Measurements from ENCODE around the gene NELL1.

NELL1 gene

GRCh38 chr11:21461701-21462100, 792.3 kb downstream of the NELL1 start:
- no peak overlapping the region for H3K4me3 Mint-ChIP-seq
- H3K27ac Mint-ChIP-seq = no peak overlapping the region
- no peaks in the 10 kb centered on the region for H3K9me3 Mint-ChIP-seq
- H3K4me1 Mint-ChIP-seq = no peaks in the 10 kb centered on the region
- DNase-seq = no peak
- no peaks in the 10 kb centered on the region for H3K27me3 Mint-ChIP-seq
- no peak for ATAC-seq

DNA sequence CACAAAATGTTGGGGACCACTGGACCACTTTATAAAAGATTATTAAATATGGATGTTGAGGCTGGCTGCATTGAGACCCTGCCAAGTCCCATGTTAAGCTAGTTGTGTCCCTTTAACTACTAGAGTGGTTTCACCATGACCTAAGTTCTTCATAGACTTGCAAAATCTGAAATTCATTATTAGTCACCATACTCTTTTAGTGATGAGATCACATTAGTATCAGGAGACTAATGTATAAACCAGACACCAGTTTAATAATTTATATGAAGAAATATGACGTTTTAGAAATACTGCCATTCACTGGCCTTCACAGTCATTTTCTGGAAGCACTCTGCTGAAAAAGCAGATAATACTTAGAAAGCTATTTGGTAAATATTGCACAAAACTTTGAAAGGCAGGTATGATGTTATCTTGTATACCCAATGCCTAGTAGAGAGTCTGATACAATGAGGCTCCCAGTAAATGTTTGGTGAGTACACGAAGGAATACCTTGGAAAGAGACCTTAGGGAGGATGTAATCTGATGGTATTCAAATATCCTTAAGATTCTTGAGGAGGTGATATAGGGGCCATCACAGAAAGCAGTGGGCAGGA, 795.3 kb downstream of the NELL1 start:
- Mint-ChIP-seq H3K27ac (no peak overlapping the region), H3K27me3 (no peaks in the 10 kb centered on the region), H3K9me3 (no peaks in the 10 kb centered on the region), H3K4me3 (no peak overlapping the region), H3K4me1 (no peaks in the 10 kb centered on the region)
- ATAC-seq (no peak), DNase-seq (no peak)

DNA sequence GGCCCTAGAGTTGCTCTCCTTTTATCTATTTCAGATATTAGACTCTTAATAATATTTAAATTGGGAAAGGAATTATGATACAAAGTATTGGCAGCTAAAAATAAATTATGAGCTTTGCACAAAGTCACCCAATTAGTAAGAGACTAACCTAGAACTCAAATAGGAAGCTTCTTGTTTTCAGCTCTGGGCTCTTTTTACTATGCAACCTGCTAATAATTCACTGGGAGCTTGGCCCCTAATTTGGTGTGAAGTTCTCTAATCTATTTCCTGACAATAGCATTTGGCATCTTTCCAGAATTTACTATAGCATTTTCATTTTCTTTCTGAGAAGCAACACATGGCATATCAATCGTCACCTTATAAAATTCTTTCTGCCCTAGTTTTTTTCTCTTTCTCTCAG, 795.8 kb downstream of the NELL1 start:
- Mint-ChIP-seq H3K27me3 (no peaks in the 10 kb centered on the region), H3K27ac (no peak overlapping the region), H3K9me3 (no peaks in the 10 kb centered on the region), H3K4me1 (no peaks in the 10 kb centered on the region), H3K4me3 (no peak overlapping the region)
- ATAC-seq (no peak), DNase-seq (no peak)

DNA sequence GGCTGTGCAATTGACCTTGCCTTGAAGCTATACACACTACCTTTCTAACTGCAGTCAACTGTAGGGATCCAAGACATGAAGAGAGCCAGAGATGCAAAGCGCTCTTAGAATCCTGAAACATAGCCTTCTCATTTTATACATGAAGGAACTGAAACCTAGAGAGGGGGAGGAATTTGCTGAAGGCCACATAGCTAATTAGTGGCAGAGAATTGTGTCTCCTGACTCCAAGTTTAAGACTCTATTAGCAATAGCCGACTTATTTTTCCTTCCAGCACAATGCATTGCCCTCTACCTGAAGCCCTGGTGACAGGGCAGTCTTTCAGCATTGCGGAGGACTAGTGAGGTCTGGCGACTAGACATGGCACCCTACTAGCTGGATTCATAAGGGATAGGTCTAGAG, 796.5 kb downstream of the NELL1 start:
- H3K9me3 Mint-ChIP-seq = no peaks in the 10 kb centered on the region
- no peak overlapping the region for H3K4me3 Mint-ChIP-seq
- H3K4me1 Mint-ChIP-seq = no peaks in the 10 kb centered on the region
- no peak for ATAC-seq
- DNase-seq = no peak
- H3K27me3 Mint-ChIP-seq = no peaks in the 10 kb centered on the region
- no peak overlapping the region for H3K27ac Mint-ChIP-seq

DNA sequence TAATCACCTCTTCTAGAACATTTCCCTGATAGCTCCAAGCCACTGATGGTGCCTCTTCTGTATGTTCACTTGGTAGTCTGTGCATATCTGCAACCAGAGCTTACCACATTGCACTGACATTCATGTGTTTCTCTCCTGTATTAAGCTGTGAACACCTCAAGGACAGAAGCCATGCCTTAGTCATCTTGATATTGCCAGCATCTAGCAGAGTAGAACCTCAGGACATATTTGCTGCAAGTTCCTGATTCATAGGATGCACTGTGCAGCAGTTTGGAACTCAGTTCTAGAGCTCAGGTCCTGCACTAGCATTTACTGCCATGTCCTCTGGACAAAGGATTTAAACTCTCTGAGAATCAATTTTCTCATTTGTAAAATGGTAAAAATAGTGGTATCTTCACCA, 801.1 kb downstream of the NELL1 start:
- Mint-ChIP-seq H3K27me3 (no peaks in the 10 kb centered on the region), H3K27ac (no peak overlapping the region), H3K9me3 (no peaks in the 10 kb centered on the region), H3K4me1 (no peaks in the 10 kb centered on the region), H3K4me3 (no peak overlapping the region)
- ATAC-seq = no peak
- no peak for DNase-seq

- ATAC-seq = no peak
- peaks cover 0 to 11% of the 10 kb centered on the region in 2 donors for H3K9me3 Mint-ChIP-seq
- H3K4me3 Mint-ChIP-seq = no peak overlapping the region
- no peaks in the 10 kb centered on the region for H3K27me3 Mint-ChIP-seq
- no peak for DNase-seq
- no peak overlapping the region for H3K27ac Mint-ChIP-seq
- no peaks in the 10 kb centered on the region for H3K4me1 Mint-ChIP-seq
These were observed 802.9 kb downstream of the NELL1 start for GRCh38 chr11:21472261-21472660.

GRCh38 chr11:21474529-21474928, 805.1 kb downstream of the NELL1 start:
- Mint-ChIP-seq H3K27me3 (no peaks in the 10 kb centered on the region), H3K4me3 (no peak overlapping the region), H3K27ac (no peak overlapping the region), H3K9me3 (peaks cover 0 to 12% of the 10 kb centered on the region in 2 donors), H3K4me1 (no peaks in the 10 kb centered on the region)
- DNase-seq = no peak
- ATAC-seq = no peak

DNA sequence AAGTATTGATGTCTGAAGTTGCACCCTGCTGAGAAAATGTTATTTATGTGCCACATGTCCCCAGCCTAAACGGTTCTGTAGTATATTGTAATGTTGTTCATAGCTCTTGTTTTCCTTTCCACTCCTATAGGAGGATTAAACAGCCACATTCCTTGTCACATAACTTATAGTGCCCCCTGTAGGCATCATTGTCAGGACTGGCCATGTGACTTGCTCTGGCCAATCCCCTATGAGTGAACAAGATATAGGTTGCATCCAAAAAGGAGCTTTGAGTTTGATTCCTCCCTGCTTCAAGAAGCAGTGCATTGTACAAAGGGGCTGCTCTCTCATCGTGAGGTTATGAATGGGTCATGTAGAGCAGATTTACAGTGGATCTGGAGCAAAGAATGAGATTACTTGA, 805.9 kb downstream of the NELL1 start:
- Mint-ChIP-seq H3K4me3 (no peak overlapping the region), H3K4me1 (no peaks in the 10 kb centered on the region), H3K27me3 (no peaks in the 10 kb centered on the region), H3K9me3 (peaks cover 0 to 12% of the 10 kb centered on the region in 2 donors), H3K27ac (no peak overlapping the region)
- ATAC-seq (no peak), DNase-seq (no peak)

GRCh38 chr11:21476588-21476987, 807.2 kb downstream of the NELL1 start:
- no peaks in the 10 kb centered on the region for H3K27me3 Mint-ChIP-seq
- no peak overlapping the region for H3K27ac Mint-ChIP-seq
- ATAC-seq = no peak
- H3K4me1 Mint-ChIP-seq = no peaks in the 10 kb centered on the region
- DNase-seq = no peak
- H3K4me3 Mint-ChIP-seq = no peak overlapping the region
- peaks cover 0 to 12% of the 10 kb centered on the region in 2 donors for H3K9me3 Mint-ChIP-seq

GRCh38 chr11:21480240-21480639, 810.9 kb downstream of the NELL1 start:
- peaks cover 5 to 12% of the 10 kb centered on the region in 2 donors for H3K9me3 Mint-ChIP-seq
- DNase-seq = no peak
- no peaks in the 10 kb centered on the region for H3K4me1 Mint-ChIP-seq
- no peak overlapping the region for H3K4me3 Mint-ChIP-seq
- no peak for ATAC-seq
- H3K27ac Mint-ChIP-seq = peak overlapping the region in 1 of 2 donors; percentile 65
- no peaks in the 10 kb centered on the region for H3K27me3 Mint-ChIP-seq

DNA sequence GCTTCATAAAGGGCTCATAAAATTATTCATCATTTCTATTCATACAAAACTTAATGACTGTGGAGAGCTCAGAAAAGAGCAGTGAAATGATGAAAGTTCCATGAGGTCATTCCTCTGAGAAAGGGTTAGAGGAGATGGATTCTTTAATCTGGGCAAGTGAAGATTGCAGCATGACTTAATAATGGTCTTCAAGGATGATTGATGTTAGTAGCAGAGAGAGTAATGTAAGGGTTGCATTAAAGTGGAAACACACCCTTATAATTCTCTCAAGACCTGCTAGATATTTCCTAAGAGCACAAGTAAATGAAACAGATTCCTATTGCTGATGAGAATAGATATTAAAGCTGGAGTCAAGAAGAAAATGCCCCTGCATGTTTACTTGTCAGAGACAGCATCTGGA, 811.9 kb downstream of the NELL1 start:
- Mint-ChIP-seq H3K27me3 (no peaks in the 10 kb centered on the region), H3K4me3 (no peak overlapping the region), H3K9me3 (peaks cover 5 to 17% of the 10 kb centered on the region in 2 donors), H3K4me1 (no peaks in the 10 kb centered on the region), H3K27ac (no peak overlapping the region)
- DNase-seq (no peak), ATAC-seq (no peak)

GRCh38 chr11:21484039-21484438, 814.7 kb downstream of the NELL1 start:
- DNase-seq (no peak), ATAC-seq (no peak)
- H3K27me3 Mint-ChIP-seq = no peaks in the 10 kb centered on the region
- no peaks in the 10 kb centered on the region for H3K4me1 Mint-ChIP-seq
- H3K4me3 Mint-ChIP-seq = no peak overlapping the region
- peaks cover 10 to 16% of the 10 kb centered on the region in 2 donors for H3K9me3 Mint-ChIP-seq
- H3K27ac Mint-ChIP-seq = no peak overlapping the region

- Mint-ChIP-seq H3K27me3 (no peaks in the 10 kb centered on the region), H3K4me1 (no peaks in the 10 kb centered on the region), H3K9me3 (peaks cover 16 to 26% of the 10 kb centered on the region in 2 donors), H3K27ac (no peak overlapping the region), H3K4me3 (no peak overlapping the region)
- DNase-seq (no peak), ATAC-seq (no peak)
These were observed 815.6 kb downstream of the NELL1 start for GRCh38 chr11:21485006-21485405.

DNA sequence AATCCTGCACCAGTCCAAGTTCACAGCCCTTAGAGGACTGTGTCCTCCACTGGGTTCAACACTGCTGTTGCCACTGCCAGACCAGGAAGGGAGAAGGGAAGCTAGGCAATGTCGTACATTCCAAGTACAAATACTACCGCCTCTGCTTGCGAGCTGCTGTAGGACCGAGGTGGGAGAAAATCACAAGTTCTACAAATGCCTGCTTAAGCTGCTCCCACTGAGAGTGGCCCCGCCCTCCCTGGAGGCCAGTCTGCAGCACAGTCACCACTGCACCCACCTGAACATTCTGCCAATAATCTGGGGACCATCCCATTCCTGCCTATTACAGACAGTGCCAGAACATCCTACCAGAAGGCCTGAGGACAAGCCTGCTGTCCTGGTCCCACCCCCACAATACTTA, 816.0 kb downstream of the NELL1 start:
- H3K9me3 Mint-ChIP-seq = peaks cover 16 to 27% of the 10 kb centered on the region in 2 donors
- ATAC-seq = no peak
- H3K4me3 Mint-ChIP-seq = no peak overlapping the region

GRCh38 chr11:21489416-21490115, 820.2 kb downstream of the NELL1 start:
- no peak for ATAC-seq
- no peaks in the 10 kb centered on the region for H3K4me1 Mint-ChIP-seq
- H3K4me3 Mint-ChIP-seq = no peak overlapping the region
- no peak for DNase-seq
- H3K27ac Mint-ChIP-seq = no peak overlapping the region
- H3K9me3 Mint-ChIP-seq = peaks cover 15 to 27% of the 10 kb centered on the region in 2 donors
- H3K27me3 Mint-ChIP-seq = no peaks in the 10 kb centered on the region

More for the DNA sequence above, 816.0 kb downstream of the NELL1 start:
- H3K27me3 Mint-ChIP-seq = no peaks in the 10 kb centered on the region
- no peak for DNase-seq
- H3K27ac Mint-ChIP-seq = no peak overlapping the region
- no peaks in the 10 kb centered on the region for H3K4me1 Mint-ChIP-seq

DNA sequence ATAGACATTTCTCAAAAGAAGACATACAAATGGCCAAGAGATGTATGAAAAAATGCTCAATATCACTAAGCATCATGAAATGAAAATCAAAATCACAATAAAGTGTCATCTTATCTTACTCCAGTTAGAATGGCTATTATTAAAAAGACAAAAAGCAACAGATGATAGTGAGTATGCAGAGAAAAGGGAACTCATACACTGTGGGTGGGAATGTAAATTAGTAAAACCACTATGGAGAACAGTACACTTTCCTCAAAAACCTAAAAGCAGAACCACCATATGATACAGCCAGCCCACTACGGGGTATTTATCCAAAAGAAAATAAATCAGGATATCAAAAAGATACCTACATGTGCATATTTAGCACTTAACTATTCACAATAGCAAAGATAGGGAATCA, 823.5 kb downstream of the NELL1 start:
- H3K4me1 Mint-ChIP-seq = no peaks in the 10 kb centered on the region
- no peak overlapping the region for H3K4me3 Mint-ChIP-seq
- H3K9me3 Mint-ChIP-seq = peaks cover 6 to 18% of the 10 kb centered on the region in 2 donors
- ATAC-seq = no peak
- no peak overlapping the region for H3K27ac Mint-ChIP-seq
- DNase-seq = no peak
- H3K27me3 Mint-ChIP-seq = no peaks in the 10 kb centered on the region

DNA sequence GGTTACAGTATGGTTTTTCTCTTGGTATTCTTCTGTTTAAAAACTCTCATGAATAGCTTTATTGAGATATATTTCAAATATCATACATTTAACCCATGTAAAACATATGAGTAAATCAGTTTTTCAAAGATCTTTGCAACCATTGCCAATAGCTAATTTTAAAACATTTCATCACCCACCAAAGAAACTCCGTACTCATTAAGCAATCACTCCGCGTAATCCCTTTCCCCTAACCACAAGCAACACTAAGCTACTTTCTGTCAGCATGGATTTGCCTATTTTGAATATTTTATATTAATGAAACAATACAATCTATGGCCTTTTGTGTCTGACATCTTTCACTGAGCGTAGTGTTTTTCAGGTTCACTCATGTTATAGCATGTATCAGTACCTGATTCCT, 825.6 kb downstream of the NELL1 start:
- H3K9me3 Mint-ChIP-seq = peaks cover under 1 to 2% of the 10 kb centered on the region in 2 donors
- DNase-seq (no peak), ATAC-seq (no peak)
- no peaks in the 10 kb centered on the region for H3K27me3 Mint-ChIP-seq
- H3K4me3 Mint-ChIP-seq = no peak overlapping the region
- H3K4me1 Mint-ChIP-seq = no peaks in the 10 kb centered on the region
- H3K27ac Mint-ChIP-seq = no peak overlapping the region
